HEK293 (cell line): ENCODE results near the gene HRK.

Experiments used
- CTCF ChIA-PET: fragments of 350-600 bp; formaldehyde crosslinking; extraction: SDS; loops from one replicate; lab custom pipeline; 2021; ENCODE audit warnings: antibody characterized with exemption; lab: Yijun Ruan, JAX
- POLR2A ChIA-PET: fragments of 300-600 bp; formaldehyde crosslinking; extraction: SDS; loops from one replicate; lab custom pipeline; 2020; ENCODE audit warnings: antibody characterized with exemption, inconsistent platforms; lab: Yijun Ruan, JAX
- H3K27ac ChIP-seq: fragments of 200-500 bp; sonication (Bioruptor generic); 2 replicates; pipeline ENCODE4 v1.5.1; 2014; ENCODE audit warnings: low read depth, low read length, control low read depth, inconsistent platforms; ENCODE audit errors: extremely low read depth
- H3K36me3 ChIP-seq, 2 experiments: fragments of 200-500 bp in 1 of 2; sonication (Bioruptor generic) in 1 of 2; 1 replicate in 1 of 2; 2 replicates in 1 of 2; pipeline ENCODE4 v1.5.1; 2014 to 2017; ENCODE audit warnings: inconsistent platforms in 2 of 2, low read length in 2 of 2; ENCODE audit not compliant: control insufficient read depth in 2 of 2, insufficient read depth in 1 of 2
- H3K4me1 ChIP-seq: fragments of 200-500 bp; sonication (Bioruptor generic); 2 replicates; pipeline ENCODE4 v1.5.1; 2014; ENCODE audit warnings: mild to moderate bottlenecking, low read length, inconsistent platforms; ENCODE audit not compliant: control insufficient read depth, insufficient read depth
- H3K4me3 ChIP-seq: 2 replicates; pipeline ENCODE4 v1.5.1; 2011; ENCODE audit warnings: low read depth, mild to moderate bottlenecking, control low read depth, low read length, moderate library complexity
- H3K9me3 ChIP-seq: fragments of 200-500 bp; sonication (Bioruptor generic); 2 replicates; pipeline ENCODE4 v1.5.1; 2014; ENCODE audit warnings: low read depth, low read length, inconsistent platforms; ENCODE audit not compliant: control insufficient read depth, insufficient read depth
- AEBP2 ChIP-seq: fragments of 450-650 bp; formaldehyde crosslinking; IDR thresholded peaks from 2 replicates; pipeline ENCODE4 v1.5.1; 2016; ENCODE audit warnings: missing biosample characterization, missing genetic modification characterization, borderline replicate concordance
- PBX3 ChIP-seq: sonication (generic); formaldehyde crosslinking; IDR thresholded peaks from 2 replicates; pipeline ENCODE4 v1.8.1; 2022; ENCODE audit warnings: mild to moderate bottlenecking, moderate library complexity, missing genetic modification reagents
- YY2 ChIP-seq: fragments of 450-650 bp; formaldehyde crosslinking; IDR thresholded peaks from 2 replicates; pipeline ENCODE4 v1.5.1; 2016; ENCODE audit warnings: missing biosample characterization, missing genetic modification characterization
- ZBTB8A ChIP-seq: fragments of 450-650 bp; formaldehyde crosslinking; IDR thresholded peaks from 2 replicates; pipeline ENCODE4 v1.5.1; 2016; ENCODE audit warnings: missing biosample characterization, missing genetic modification characterization
- ZNF223 ChIP-seq: fragments of 450-650 bp; formaldehyde crosslinking; IDR thresholded peaks from 2 replicates; pipeline ENCODE4 v1.5.1; 2016; ENCODE audit warnings: missing biosample characterization, missing genetic modification characterization
- ZNF768 ChIP-seq: fragments of 450-650 bp; formaldehyde crosslinking; IDR thresholded peaks from 2 replicates; pipeline ENCODE4 v1.5.1; 2018; ENCODE audit warnings: missing biosample characterization, mild to moderate bottlenecking, missing genetic modification characterization

Gene HRK

GRCh38 chr12:116807546-116807945, 73.7 kb downstream of the HRK start:
- no peaks in the 10 kb centered on the region for H3K9me3 ChIP-seq

GRCh38 chr12:116806845-116807440, 74.3 kb downstream of the HRK start:
- peaks cover 0 to 3% of the 10 kb centered on the region in 2 experiments; a peak in 2 of 3 replicates for H3K36me3 ChIP-seq
- H3K4me1 ChIP-seq: no peaks in the 10 kb centered on the region
- ChIA-PET CTCF (interaction anchor here (0.6 to 1.6 kb wide), 4 partner anchors 56 to 506 kb away, joined by 3 to 5 read pairs (median 4); no protein-coding TSS in a partner anchor), POLR2A (no interaction called here)
- H3K9me3 ChIP-seq: no peaks in the 10 kb centered on the region
- no peak overlapping the region for H3K27ac ChIP-seq
- H3K4me3 ChIP-seq: no peak overlapping the region
- TF ChIP-seq ZNF223 (tag by site-specific recombination): no peak
- TF ChIP-seq ZNF768 (tag by site-specific recombination): peak; percentile 35; the same call in 1 of the 2 replicates
- no peak for TF ChIP-seq YY2 (tag by site-specific recombination)
- TF ChIP-seq, all 188 proteins: peak for 1

More at GRCh38 chr12:116807546-116807945, 73.7 kb downstream of the HRK start:
- H3K36me3 ChIP-seq: peaks cover 0 to 3% of the 10 kb centered on the region in 2 experiments; a peak in 2 of 3 replicates
- H3K4me3 ChIP-seq: no peak overlapping the region
- TF ChIP-seq AEBP2 (no peak), PBX3 (no peak), ZBTB8A (tag by site-specific recombination) (no peak)
- no peaks in the 10 kb centered on the region for H3K4me1 ChIP-seq
- ChIA-PET CTCF (interaction anchor here (1.6 kb wide), 1 partner anchor 55 kb away, joined by 3 read pairs; no protein-coding TSS in a partner anchor), POLR2A (no interaction called here)
- H3K27ac ChIP-seq: no peak overlapping the region
